Esophagus (tissue), 2 donors: ENCODE results near the gene DAND5. TPM values are rescaled to one million over a fixed set of nuclear protein-coding genes. Genes with fewer than 3 reads are reported as not detected.
"Not testable (repeated sequence)": the region's sequence is repeated elsewhere in the genome, so short reads cannot be mapped to it uniquely, and the experiment has no call there.

Experiments
- H3K27ac ChIP-seq, 2 donors: one replicate each; pipeline ENCODE4 v1.5.1; 2013; ENCODE audit warnings: low read depth in 2 of 2, mild to moderate bottlenecking in 2 of 2, inconsistent platforms in 1 of 2, low read length in 1 of 2, moderate library complexity in 1 of 2
- H3K27me3 ChIP-seq, 2 donors: one replicate each; pipeline ENCODE4 v1.6.1; 2013; ENCODE audit warnings: low read length in 2 of 2, control low read depth in 1 of 2, mild to moderate bottlenecking in 1 of 2; ENCODE audit not compliant: insufficient read depth in 2 of 2, control insufficient read depth in 1 of 2
- H3K36me3 ChIP-seq, 2 donors: one replicate each; pipeline ENCODE4 v1.6.1; 2013; ENCODE audit warnings: low read length in 1 of 2; ENCODE audit not compliant: control insufficient read depth in 2 of 2, insufficient read depth in 2 of 2
- H3K4me1 ChIP-seq, 2 donors: one replicate each; pipeline ENCODE4 v1.6.1; 2013; ENCODE audit warnings: low read length in 1 of 2; ENCODE audit not compliant: control insufficient read depth in 2 of 2, insufficient read depth in 2 of 2
- H3K4me3 ChIP-seq, 2 donors: one replicate each; pipeline ENCODE4 v1.5.1; 2013; ENCODE audit warnings: low read length in 2 of 2, mild to moderate bottlenecking in 2 of 2, low read depth in 1 of 2, moderate library complexity in 1 of 2
- H3K9me3 ChIP-seq, 2 donors: one replicate each; pipeline ENCODE4 v1.6.1; 2013; ENCODE audit warnings: mild to moderate bottlenecking in 2 of 2, low read depth in 1 of 2, low read length in 1 of 2, moderate library complexity in 1 of 2; ENCODE audit not compliant: control insufficient read depth in 2 of 2, insufficient read depth in 1 of 2
- WGBS, 2 donors: extraction: QIAGEN DNeasy Blood & Tissue Kit; methylation state at CpG; one replicate each; pipeline ENCODE4 v1.1.7; 2013; 5-methylcytosine and 5-hydroxymethylcytosine counted together
- polyA plus RNA-seq, 2 donors: library from polyadenylated mRNA; stranded (reverse); fragments of 200-250 nt; gene quantifications; one replicate each; pipeline ENCODE4 v1.2.3, GENCODE V29; 2013
- donor health status: healthy with polysubstance abuse.
- donor health status: Bipolar disorder and iron deficiency.

The DAND5 gene
- polyA plus RNA-seq, 2 donors = not detected

DNA sequence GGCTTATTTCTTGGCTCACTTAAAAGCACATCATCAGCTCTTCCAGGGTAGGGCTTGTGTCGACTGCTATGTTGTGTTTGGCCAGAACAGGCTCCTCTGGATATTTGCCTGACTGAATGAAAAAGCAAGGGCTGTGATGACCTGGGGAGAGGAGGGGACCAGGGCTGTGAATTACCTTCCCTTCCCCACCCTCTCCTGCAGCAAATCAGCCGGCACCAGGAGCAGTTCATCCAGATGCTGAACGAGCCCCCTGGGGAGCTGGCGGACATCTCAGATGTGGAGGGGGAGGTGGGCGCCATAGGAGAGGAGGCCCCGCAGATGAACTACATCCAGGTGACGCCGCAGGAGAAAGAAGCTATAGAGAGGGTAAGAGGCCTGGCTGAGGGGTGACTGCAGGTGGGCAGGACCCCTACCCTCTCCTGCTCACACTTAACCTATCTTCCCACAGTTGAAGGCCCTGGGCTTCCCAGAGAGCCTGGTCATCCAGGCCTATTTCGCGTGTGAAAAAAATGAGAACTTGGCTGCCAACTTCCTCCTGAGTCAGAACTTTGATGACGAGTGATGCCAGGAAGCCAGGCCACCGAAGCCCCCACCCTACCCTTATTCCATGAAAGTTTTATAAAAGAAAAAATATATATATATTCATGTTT, 16.8 kb upstream of the DAND5 start:
- peaks cover 21 to 40% of the 10 kb centered on the region in 2 donors for H3K36me3 ChIP-seq
- no peaks in the 10 kb centered on the region for H3K27me3 ChIP-seq
- H3K4me3 ChIP-seq = no peak overlapping the region
- H3K27ac ChIP-seq = peak overlapping the region; percentile 55 to 83
- H3K9me3 ChIP-seq = no peaks in the 10 kb centered on the region
- WGBS, 2 donors = 52 to 55% methylated on average over 12 of the region's 12 CpGs
- peaks cover 4 to 15% of the 10 kb centered on the region in 2 donors for H3K4me1 ChIP-seq

DNA sequence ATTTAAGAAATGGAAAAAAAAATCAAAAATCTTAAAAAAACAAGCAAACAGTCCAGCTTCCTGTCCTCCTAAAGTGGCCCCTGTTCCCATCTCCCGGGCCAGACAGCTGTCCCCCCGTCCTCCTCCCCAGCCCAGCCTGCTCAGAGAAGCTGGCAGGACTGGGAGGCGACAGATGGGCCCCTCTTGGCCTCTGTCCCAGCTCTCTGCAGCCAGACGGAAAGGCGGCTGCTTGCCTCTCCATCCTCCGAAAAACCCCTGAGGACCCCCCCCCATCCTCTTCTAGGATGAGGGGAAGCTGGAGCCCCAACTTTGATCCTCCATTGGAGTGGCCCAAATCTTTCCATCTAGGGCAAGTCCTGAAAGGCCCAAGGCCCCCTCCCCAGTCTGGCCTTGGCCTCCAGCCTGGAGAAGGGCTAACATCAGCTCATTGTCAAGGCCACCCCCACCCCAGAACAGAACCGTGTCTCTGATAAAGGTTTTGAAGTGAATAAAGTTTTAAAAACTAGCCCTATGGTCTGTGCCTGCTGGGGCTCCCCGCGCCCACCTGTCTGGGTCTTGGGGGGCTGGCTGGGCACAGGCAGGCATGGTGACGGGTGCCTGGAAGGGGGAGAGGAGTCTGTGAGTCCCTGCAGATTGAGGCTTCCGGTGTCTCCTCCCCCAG, 16.1 kb upstream of the DAND5 start:
- Histone ChIP-seq H3K27ac (peak overlapping the region; percentile 32 to 91), H3K4me1 (peaks cover 4 to 12% of the 10 kb centered on the region in 2 donors), H3K36me3 (peaks cover 21 to 33% of the 10 kb centered on the region in 2 donors), H3K4me3 (no peak overlapping the region), H3K9me3 (no peaks in the 10 kb centered on the region), H3K27me3 (no peaks in the 10 kb centered on the region)
- 54 to 58% methylated on average over 11 of the region's 11 CpGs for WGBS, 2 donors

DNA sequence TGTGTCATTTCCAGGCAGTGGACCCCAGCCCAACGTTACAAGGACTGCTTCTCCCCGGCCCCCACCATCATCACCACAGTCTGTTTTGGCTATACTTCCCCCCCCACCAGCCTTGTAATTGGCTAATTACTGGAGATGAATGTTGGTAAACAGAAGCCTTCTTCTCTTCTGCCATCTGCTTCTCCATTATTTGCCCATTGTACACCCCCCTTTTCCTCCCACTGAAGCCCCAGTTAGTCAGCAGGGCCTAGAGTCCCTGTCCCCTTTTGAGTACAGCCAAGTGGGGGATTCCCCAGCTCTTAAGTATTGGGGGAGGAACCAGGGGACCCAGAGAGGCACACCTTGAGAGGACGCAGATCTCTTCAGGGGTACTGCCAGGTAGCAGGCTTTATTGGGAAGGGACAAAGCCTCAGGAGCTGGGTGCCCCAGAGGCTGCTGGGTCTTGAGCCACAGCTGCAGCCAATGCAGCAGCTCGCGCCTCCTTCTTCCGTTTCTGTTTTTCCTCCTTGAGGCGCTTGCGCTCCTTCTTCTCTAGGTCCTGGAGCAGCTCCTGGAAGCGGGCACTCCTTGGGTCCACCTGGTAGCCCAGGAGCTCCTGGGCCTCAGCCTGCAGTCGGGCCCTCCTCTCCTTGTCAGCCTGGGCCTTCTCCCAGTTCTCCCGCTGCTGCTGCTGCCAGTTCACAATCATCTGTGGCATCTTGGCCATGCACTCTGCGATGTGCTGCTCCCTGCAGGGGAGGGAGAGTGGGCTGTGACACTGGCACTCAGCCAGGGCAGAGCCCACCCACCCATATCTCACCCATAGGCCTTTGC, 15.4 kb upstream of the DAND5 start:
- peak overlapping the region; percentile 84 to 91 for H3K27ac ChIP-seq
- no peaks in the 10 kb centered on the region for H3K27me3 ChIP-seq
- H3K36me3 ChIP-seq = peaks cover 20 to 26% of the 10 kb centered on the region in 2 donors
- H3K4me3 ChIP-seq = peak overlapping the region in 1 of 2 donors; percentile 11
- H3K9me3 ChIP-seq = no peaks in the 10 kb centered on the region
- peaks cover 4 to 9% of the 10 kb centered on the region in 2 donors for H3K4me1 ChIP-seq
- 45 to 50% methylated on average over 12 of the region's 12 CpGs for WGBS, 2 donors

DNA sequence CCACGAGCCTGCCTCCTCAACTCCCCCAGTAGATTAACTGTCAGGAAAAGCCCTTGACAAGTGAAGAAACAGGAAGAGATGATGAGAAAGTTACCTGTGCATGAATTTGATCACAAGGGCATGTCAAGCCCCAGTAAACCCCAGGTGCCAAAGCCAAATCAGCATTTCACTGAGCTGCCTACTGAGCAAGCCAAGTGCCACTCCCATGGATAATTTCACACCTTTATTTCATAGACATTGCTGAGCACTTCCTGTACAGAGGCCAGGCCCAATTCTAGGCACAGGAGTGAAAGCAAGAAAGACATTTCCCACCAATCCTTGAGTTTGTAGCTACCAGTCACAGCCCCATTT, 14.8 kb upstream of the DAND5 start:
- Histone ChIP-seq H3K27me3 (no peaks in the 10 kb centered on the region), H3K36me3 (peaks cover 14 to 20% of the 10 kb centered on the region in 2 donors), H3K4me3 (no peak overlapping the region), H3K27ac (peak overlapping the region; percentile 84 to 91), H3K9me3 (no peaks in the 10 kb centered on the region), H3K4me1 (peaks cover 4 to 9% of the 10 kb centered on the region in 2 donors)
- WGBS, 2 donors = 14 to 25% methylated on average over 1 of the region's 1 CpG

DNA sequence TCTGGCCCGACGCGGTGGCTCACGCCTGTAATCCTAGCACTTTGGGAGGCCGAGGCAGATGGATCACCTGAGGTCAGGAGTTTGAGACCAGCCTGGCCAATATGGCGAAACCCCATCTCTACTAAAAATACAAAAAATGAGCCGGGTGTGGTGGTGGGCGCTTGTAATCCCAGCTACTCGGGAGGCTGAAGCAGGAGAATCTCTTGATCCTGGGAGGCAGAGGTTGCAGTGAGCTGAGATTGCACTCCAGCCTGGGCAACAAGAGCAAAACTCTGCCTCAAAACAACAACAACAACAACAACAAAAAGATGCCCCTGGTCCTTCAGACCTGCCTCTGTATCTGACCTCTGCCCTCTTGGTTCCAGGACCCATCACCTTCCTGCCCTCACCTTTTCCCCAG, 13.8 kb upstream of the DAND5 start:
- 86% methylated on average over 9 of the region's 9 CpGs for WGBS, 2 donors
- not testable (repeated sequence) for H3K9me3 ChIP-seq, H3K27me3 ChIP-seq, H3K4me1 ChIP-seq, H3K4me3 ChIP-seq
- H3K27ac ChIP-seq = peak overlapping the region; percentile 91 to 98
- H3K36me3 ChIP-seq = peaks cover 9 to 13% of the 10 kb centered on the region in 2 donors

DNA sequence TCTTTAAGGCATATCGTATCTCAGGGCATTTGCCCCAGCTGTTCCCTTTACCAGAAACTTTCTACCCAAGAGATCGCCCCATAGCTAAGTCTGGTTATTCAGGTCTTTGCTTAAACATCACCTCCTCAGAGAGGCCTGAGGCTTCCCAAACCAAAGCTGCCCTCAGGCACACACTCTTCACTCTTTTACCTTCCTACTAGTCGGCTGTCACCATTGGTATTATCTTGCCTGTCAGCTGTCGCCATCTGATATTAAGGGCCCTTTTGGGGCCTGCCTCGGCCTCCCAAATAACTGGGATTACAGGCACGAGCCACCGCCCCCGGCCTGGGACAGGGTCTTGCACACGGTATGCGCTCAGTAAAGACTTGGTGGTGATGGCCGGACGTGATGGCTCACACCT, 13.4 kb upstream of the DAND5 start:
- WGBS, 2 donors = 50 to 55% methylated on average over 12 of the region's 12 CpGs
- H3K9me3 ChIP-seq = no peaks in the 10 kb centered on the region
- H3K27ac ChIP-seq = peak overlapping the region; percentile 91 to 98
- peak overlapping the region; percentile 67 to 88 for H3K4me3 ChIP-seq
- H3K4me1 ChIP-seq = peaks cover 4 to 9% of the 10 kb centered on the region in 2 donors
- peaks cover 9 to 10% of the 10 kb centered on the region in 2 donors for H3K36me3 ChIP-seq
- no peaks in the 10 kb centered on the region for H3K27me3 ChIP-seq

DNA sequence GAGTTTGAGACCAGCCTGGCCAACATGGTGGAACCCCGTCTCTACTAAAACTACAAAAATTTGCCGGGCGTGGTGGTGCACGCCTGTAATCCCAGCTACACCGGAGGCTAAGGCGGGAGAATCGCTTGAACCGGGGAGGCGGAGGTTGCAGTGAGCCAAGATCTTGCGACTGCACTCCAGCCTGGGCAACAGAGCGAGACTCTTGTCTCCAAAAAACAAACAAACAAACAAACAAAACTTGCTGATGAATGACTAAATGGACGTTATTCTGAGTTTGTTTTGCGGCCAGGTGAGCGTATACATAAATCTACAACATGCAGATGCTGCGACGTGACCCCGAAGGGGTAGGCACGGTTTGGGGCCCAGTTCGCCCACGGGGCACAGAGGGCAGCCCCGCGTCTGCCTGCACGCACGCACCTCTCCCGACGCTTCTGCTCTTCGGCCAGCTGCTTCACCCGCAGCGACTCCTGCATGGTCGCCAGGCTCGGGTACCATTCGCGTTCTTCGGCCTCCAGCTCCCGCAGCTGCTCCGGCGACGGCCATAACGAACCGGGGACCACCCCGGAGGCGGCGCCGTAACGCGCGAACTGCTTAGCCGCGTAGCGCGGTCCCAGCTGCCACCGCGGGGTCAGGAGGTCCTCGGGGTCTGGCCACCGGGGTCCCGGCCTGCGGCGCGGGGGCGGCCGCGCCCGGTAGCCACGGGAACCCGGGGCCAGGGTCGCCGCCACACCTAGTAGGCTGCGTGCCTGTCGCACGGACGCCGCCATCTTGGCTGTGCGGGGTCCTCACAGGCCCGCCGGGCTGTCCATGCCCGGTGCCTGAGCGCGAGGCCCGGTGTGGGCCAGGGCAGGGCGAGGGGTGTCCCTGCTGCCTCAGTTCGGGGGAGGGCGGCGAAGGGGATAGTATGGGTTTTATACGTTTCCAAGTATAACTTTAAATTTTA, 12.7 kb upstream of the DAND5 start, which contains the start of gene GADD45GIP1:
TSS of gene GADD45GIP1 (minus strand) at position 778 of the 943 bp plus-strand sequence. CDS start at position 767, 11 bp downstream.
- Histone ChIP-seq H3K4me3 (peak within 1 kb of the TSS; percentile 67 to 88), H3K36me3 (peaks cover 6% of the 10 kb centered on the region in 2 donors), H3K27me3 (no peaks in the 10 kb centered on the region), H3K9me3 (no peaks in the 10 kb centered on the region), H3K4me1 (peaks cover 4 to 9% of the 10 kb centered on the region in 2 donors), H3K27ac (peak within 1 kb of the TSS; percentile 91 to 98)
- WGBS, 2 donors = 3% methylated on average over 84 of the region's 84 CpGs

DNA sequence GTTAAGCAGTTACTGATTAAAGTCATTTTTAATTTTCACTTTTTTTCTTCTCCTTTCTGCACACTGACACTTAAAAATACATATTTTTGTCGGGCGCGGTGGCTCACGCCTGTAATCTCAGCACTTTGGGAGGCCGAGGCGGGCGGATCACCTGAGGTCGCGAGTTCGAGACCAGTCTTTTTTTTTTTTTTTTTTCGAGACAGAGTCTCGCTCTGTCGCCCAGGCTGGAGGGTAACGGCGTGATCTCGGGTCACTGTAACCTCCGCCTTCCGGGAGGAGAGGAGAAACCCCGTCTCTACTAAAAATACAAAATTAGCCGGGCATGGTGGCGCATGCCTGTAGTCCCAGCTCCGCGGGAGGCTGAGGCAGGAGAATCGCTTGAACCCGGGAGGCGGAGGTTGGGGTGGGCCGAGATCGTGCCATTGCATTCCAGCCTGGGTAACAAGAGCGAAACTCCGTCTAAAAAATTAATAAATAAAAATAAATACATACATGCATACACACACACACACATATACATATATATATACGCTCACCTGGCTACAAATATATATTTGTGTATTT, 11.9 kb upstream of the DAND5 start:
- not testable (repeated sequence) for H3K36me3 ChIP-seq, H3K4me1 ChIP-seq, H3K27me3 ChIP-seq, H3K9me3 ChIP-seq
- 31 to 33% methylated on average over 31 of the region's 31 CpGs for WGBS, 2 donors
- peak overlapping the region; percentile 91 to 98 for H3K27ac ChIP-seq
- H3K4me3 ChIP-seq = peak overlapping the region; percentile 67 to 88
